Measurements from ENCODE around the gene EDARADD. TPM values are rescaled to one million over a fixed set of nuclear protein-coding genes. Genes with fewer than 3 reads are reported as not detected.

The EDARADD gene
- total RNA-seq, 4 donors from 2014 or later = 0.55 to 2.6 (median 1.2) TPM; not detected in 1

DNA sequence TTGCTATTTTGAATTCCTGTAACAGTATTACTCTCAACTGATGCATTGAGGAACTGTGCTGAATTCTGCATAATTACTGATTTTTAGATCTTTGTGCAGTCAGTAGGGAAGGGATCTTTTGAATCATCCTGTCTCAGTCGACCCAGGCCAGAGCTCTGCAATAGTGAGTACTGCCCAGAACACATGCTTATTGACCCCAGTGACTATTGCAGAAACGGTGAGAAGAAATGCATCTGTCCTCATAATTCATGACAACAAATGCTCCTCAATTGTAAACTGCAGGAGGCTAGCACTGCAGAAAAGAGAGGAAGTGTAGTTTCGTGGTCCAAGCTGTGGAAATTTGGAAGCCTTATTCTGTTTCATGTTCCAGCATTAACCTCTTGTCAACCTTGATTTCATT lies 19.6 kb downstream of the EDARADD start:
- Histone ChIP-seq H3K36me3 (no peaks in the 10 kb centered on the region), H3K27ac (no peak overlapping the region), H3K4me1 (no peaks in the 10 kb centered on the region), H3K9me3 (no peaks in the 10 kb centered on the region), H3K27me3 (no peaks in the 10 kb centered on the region), H3K4me3 (no peak overlapping the region)
- TF ChIP-seq POLR2A (IDR thresholded peaks at IDR 0.05) = no peak
- TF ChIP-seq, protein P1, sequence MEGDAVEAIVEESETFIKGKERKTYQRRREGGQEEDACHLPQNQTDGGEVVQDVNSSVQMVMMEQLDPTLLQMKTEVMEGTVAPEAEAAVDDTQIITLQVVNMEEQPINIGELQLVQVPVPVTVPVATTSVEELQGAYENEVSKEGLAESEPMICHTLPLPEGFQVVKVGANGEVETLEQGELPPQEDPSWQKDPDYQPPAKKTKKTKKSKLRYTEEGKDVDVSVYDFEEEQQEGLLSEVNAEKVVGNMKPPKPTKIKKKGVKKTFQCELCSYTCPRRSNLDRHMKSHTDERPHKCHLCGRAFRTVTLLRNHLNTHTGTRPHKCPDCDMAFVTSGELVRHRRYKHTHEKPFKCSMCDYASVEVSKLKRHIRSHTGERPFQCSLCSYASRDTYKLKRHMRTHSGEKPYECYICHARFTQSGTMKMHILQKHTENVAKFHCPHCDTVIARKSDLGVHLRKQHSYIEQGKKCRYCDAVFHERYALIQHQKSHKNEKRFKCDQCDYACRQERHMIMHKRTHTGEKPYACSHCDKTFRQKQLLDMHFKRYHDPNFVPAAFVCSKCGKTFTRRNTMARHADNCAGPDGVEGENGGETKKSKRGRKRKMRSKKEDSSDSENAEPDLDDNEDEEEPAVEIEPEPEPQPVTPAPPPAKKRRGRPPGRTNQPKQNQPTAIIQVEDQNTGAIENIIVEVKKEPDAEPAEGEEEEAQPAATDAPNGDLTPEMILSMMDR (IDR thresholded peaks at IDR 0.05) = no peak
- DNase-seq = no peak
- intact Hi-C loops (cut with DNase I; ENCODE audit: low total_unique reads) = no loop called here

DNA sequence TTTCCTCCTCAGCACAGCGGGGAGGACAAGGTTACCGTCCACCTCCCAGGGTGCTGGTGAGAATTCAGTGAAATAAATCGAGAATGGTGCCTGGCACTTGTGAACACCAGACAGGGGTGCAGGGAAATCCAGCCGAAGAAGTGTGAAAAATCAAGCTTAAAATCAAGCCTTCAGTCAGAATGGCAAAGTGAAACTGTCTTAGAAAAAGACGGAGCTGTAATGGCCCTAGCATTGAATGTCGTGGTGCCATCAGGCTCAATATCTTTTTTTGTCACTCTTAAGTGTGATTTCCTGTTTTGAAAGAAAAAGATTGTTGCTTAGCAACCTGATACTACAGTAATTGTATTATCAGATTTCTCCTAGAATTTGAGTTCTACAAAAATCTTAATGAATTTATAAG lies 22.1 kb downstream of the EDARADD start:
- no peak overlapping the region for H3K4me3 ChIP-seq
- no peaks in the 10 kb centered on the region for H3K36me3 ChIP-seq
- H3K27ac ChIP-seq = no peak overlapping the region
- no peaks in the 10 kb centered on the region for H3K4me1 ChIP-seq
- H3K27me3 ChIP-seq = no peaks in the 10 kb centered on the region
- intact Hi-C loops (cut with DNase I; ENCODE audit: low total_unique reads) = no loop called here
- H3K9me3 ChIP-seq = no peaks in the 10 kb centered on the region
- no peak for DNase-seq
- TF ChIP-seq, protein P1 (IDR thresholded peaks at IDR 0.05) = no peak
- TF ChIP-seq POLR2A (IDR thresholded peaks at IDR 0.05) = no peak

DNA sequence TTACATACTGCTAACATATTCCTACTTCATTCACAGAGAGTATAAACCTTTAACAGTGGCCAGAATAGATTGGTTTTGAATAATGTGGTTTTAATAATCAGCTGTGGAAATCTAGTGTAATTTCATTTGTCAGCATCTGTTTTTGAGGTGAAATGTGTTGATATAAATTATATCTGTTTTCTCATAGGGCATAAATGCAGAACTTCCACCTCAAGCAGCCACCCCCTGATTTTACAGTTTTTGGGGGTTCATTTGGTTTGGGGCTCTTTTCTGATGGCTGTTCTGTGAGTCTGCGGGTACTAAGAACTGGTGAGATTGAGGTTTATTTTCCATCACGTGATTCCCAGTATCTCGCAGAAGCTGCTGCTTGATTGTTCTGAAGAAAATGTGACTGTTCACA lies 23.2 kb downstream of the EDARADD start:
- Histone ChIP-seq H3K9me3 (no peaks in the 10 kb centered on the region), H3K4me3 (no peak overlapping the region), H3K4me1 (no peaks in the 10 kb centered on the region), H3K36me3 (no peaks in the 10 kb centered on the region), H3K27ac (no peak overlapping the region), H3K27me3 (no peaks in the 10 kb centered on the region)
- intact Hi-C loops (cut with DNase I; ENCODE audit: low total_unique reads) = no loop called here
- no peak for TF ChIP-seq POLR2A (IDR thresholded peaks at IDR 0.05)
- TF ChIP-seq, protein P1 (IDR thresholded peaks at IDR 0.05) = no peak
- DNase-seq = no peak

DNA sequence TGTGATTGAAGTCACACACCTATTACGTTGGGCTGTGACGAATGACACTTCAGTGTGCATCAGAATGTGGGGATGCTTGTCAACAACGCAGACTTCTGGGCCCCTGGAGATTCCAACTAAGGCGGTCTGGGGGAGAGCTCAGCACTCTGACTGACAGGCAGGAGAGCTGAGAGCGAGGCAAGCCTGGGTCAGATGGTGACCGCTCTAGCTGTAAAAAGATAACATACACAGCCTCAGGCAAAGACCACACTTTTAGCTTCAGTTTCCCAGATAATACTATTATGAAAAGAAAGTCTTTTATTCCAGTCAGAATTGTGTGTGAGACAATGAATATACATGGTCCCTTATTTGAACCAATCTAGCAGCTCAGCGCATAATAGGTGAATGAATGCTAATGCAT lies 25.4 kb downstream of the EDARADD start:
- Histone ChIP-seq H3K27me3 (no peaks in the 10 kb centered on the region), H3K4me3 (no peak overlapping the region), H3K27ac (no peak overlapping the region), H3K4me1 (no peaks in the 10 kb centered on the region), H3K9me3 (no peaks in the 10 kb centered on the region), H3K36me3 (no peaks in the 10 kb centered on the region)
- TF ChIP-seq, protein P1 (IDR thresholded peaks at IDR 0.05) = no peak
- TF ChIP-seq POLR2A (IDR thresholded peaks at IDR 0.05) = no peak
- no peak for DNase-seq
- intact Hi-C loops (cut with DNase I; ENCODE audit: low total_unique reads) = no loop called here

DNA sequence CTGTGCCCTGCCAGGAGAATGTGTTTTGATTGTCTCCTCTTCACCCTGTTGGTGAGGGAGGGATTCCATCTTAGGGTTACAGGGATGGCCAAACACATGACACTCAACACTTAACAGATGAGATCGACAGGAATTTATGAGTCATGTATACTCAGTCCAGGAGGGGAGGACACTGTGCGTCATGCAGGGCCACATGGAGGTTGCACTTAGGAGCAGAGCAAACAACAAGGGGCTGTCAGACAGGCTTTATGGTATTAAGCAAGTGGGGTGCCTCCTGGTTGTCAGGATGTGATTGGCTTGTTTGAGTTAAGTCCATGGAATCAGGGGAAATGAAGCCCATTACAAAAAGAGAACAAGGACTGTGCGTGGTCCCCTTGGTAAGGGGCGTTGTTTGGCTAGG lies 26.9 kb downstream of the EDARADD start:
- DNase-seq = no peak
- TF ChIP-seq POLR2A (IDR thresholded peaks at IDR 0.05) = no peak
- TF ChIP-seq, protein P1 (IDR thresholded peaks at IDR 0.05) = no peak
- H3K27me3 ChIP-seq = no peaks in the 10 kb centered on the region
- intact Hi-C loops (cut with DNase I; ENCODE audit: low total_unique reads) = no loop called here
- H3K9me3 ChIP-seq = no peaks in the 10 kb centered on the region
- H3K36me3 ChIP-seq = no peaks in the 10 kb centered on the region
- no peak overlapping the region for H3K4me3 ChIP-seq
- no peaks in the 10 kb centered on the region for H3K4me1 ChIP-seq
- H3K27ac ChIP-seq = no peak overlapping the region
